ENCODE data around the gene CHD5. TPM values are rescaled to one million over a fixed set of nuclear protein-coding genes. Genes with fewer than 3 reads are reported as not detected.

The CHD5 gene
- total and polyA plus RNA-seq, 5 donors from 2014 or later: not detected

GRCh38 chr1:6207921-6208320, 27.8 kb upstream of the CHD5 start:
- no peaks in the 10 kb centered on the region for H3K36me3 ChIP-seq (ENCODE audit: control insufficient read depth, insufficient read depth, low read length)
- peaks cover 24% of the 10 kb centered on the region for H3K27me3 Mint-ChIP-seq
- no peak overlapping the region for H3K27ac Mint-ChIP-seq
- no peak overlapping the region for H3K27ac ChIP-seq (ENCODE audit: insufficient read depth, low read length, poor library complexity, severe bottlenecking)
- H3K4me1 Mint-ChIP-seq: peaks cover 0 to 20% (median 5%) of the 10 kb centered on the region in 4 donors
- no peak overlapping the region for H3K4me3 ChIP-seq (ENCODE audit: low read depth, low read length)
- H3K4me1 ChIP-seq (ENCODE audit: control insufficient read depth, insufficient read depth, low read length, poor library complexity, severe bottlenecking): peaks cover 41% of the 10 kb centered on the region
- DNase-seq (no peak), ATAC-seq (ENCODE audit: low read depth in 2 of 2) (no peak)
- H3K9me3 Mint-ChIP-seq: no peaks in the 10 kb centered on the region
- H3K36me3 Mint-ChIP-seq: no peaks in the 10 kb centered on the region
- no peaks in the 10 kb centered on the region for H3K9me3 ChIP-seq (ENCODE audit: control insufficient read depth in 2 of 2, low read length in 2 of 2)
- H3K27me3 ChIP-seq (ENCODE audit: control insufficient read depth, insufficient read depth, low read length): peaks cover 2% of the 10 kb centered on the region
- H3K4me3 Mint-ChIP-seq: peak overlapping the region in 2 of 4 donors; percentile 26 to 41

- H3K4me1 ChIP-seq (ENCODE audit: control insufficient read depth, insufficient read depth, low read length, poor library complexity, severe bottlenecking): peaks cover 41% of the 10 kb centered on the region
- no peak overlapping the region for H3K27ac Mint-ChIP-seq
- H3K27me3 ChIP-seq (ENCODE audit: control insufficient read depth, insufficient read depth, low read length): peaks cover 2% of the 10 kb centered on the region
- peaks cover 0 to 20% (median 5%) of the 10 kb centered on the region in 4 donors for H3K4me1 Mint-ChIP-seq
- H3K9me3 Mint-ChIP-seq: no peaks in the 10 kb centered on the region
- no peak for DNase-seq
- H3K4me3 ChIP-seq (ENCODE audit: low read depth, low read length): no peak overlapping the region
- no peaks in the 10 kb centered on the region for H3K36me3 Mint-ChIP-seq
- ATAC-seq (ENCODE audit: low read depth in 2 of 2): no peak
- H3K9me3 ChIP-seq (ENCODE audit: control insufficient read depth in 2 of 2, low read length in 2 of 2): no peaks in the 10 kb centered on the region
- H3K36me3 ChIP-seq (ENCODE audit: control insufficient read depth, insufficient read depth, low read length): no peaks in the 10 kb centered on the region
- H3K27me3 Mint-ChIP-seq: peaks cover 24% of the 10 kb centered on the region
- H3K27ac ChIP-seq (ENCODE audit: insufficient read depth, low read length, poor library complexity, severe bottlenecking): no peak overlapping the region
- peak overlapping the region; percentile 58 to 71 (median 70) for H3K4me3 Mint-ChIP-seq
These were observed 27.2 kb upstream of the CHD5 start for GRCh38 chr1:6207075-6207885.

GRCh38 chr1:6206520-6206855, 26.4 kb upstream of the CHD5 start:
- no peak for DNase-seq

DNA sequence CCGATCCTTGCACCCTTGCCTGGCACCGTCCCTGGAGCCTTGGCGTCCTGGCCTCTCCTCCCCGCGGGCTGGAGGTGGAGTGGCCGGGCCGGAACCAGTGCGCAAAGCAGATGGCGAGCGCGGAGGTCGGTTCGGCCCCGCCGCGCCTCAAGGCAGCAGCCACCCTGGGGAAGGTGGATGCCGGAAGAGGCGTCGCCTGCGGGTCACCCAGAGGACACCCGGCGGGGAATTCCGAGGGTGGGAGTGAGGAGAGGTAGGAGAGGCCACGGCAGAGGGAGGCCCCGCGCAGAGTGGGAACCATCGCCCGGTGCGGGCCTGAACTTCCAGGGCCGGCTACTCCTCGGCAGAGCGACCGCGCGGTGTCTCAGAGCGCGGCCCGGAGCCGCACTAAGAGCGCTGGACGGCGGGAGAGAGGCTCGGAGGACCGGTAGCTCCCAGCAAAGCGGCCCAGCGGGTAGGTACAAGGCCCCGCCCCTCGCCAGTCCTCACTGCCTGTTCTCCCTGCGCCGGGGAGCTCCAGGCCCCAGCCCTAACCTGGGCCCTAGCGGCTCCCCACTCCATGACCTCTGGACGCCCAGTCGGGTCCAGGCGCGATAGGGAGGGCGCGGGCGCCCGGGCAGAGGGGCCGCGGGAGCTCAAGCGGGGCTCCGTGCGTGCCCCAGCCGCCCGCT, 25.9 kb upstream of the CHD5 start, which contains the start of gene RNF207:
Gene RNF207 (plus strand): TSS at position 271 of the 671 bp plus-strand sequence. CDS start 417 bp downstream, outside the sequence.
- Mint-ChIP-seq H3K4me1 (peaks cover 0 to 21% (median 7%) of the 10 kb centered on the region in 4 donors), H3K27me3 (peaks cover 24% of the 10 kb centered on the region), H3K9me3 (no peaks in the 10 kb centered on the region), H3K4me3 (peak within 1 kb of the TSS; percentile 71 to 90 (median 80)), H3K36me3 (no peaks in the 10 kb centered on the region), H3K27ac (no peak within 1 kb of the TSS)
- peak; percentile 30 to 45 (median 38) for DNase-seq
- ATAC-seq (ENCODE audit: low read depth in 2 of 2): peak; percentile 40 to 54
- no peaks in the 10 kb centered on the region for H3K9me3 ChIP-seq (ENCODE audit: control insufficient read depth in 2 of 2, low read length in 2 of 2)
- no peak within 1 kb of the TSS for H3K27ac ChIP-seq (ENCODE audit: insufficient read depth, low read length, poor library complexity, severe bottlenecking)
- H3K27me3 ChIP-seq (ENCODE audit: control insufficient read depth, insufficient read depth, low read length): peaks cover 2% of the 10 kb centered on the region
- peak within 1 kb of the TSS; percentile 31 for H3K4me3 ChIP-seq (ENCODE audit: low read depth, low read length)
- no peaks in the 10 kb centered on the region for H3K36me3 ChIP-seq (ENCODE audit: control insufficient read depth, insufficient read depth, low read length)
- H3K4me1 ChIP-seq (ENCODE audit: control insufficient read depth, insufficient read depth, low read length, poor library complexity, severe bottlenecking): peaks cover 41% of the 10 kb centered on the region

More at GRCh38 chr1:6206520-6206855, 26.4 kb upstream of the CHD5 start:
- peaks cover 0 to 20% (median 7%) of the 10 kb centered on the region in 4 donors for H3K4me1 Mint-ChIP-seq
- Histone ChIP-seq H3K36me3 (ENCODE audit: control insufficient read depth, insufficient read depth, low read length) (no peaks in the 10 kb centered on the region), H3K27me3 (ENCODE audit: control insufficient read depth, insufficient read depth, low read length) (peaks cover 2% of the 10 kb centered on the region), H3K4me1 (ENCODE audit: control insufficient read depth, insufficient read depth, low read length, poor library complexity, severe bottlenecking) (peaks cover 41% of the 10 kb centered on the region), H3K27ac (ENCODE audit: insufficient read depth, low read length, poor library complexity, severe bottlenecking) (no peak overlapping the region), H3K4me3 (ENCODE audit: low read depth, low read length) (no peak overlapping the region), H3K9me3 (ENCODE audit: control insufficient read depth in 2 of 2, low read length in 2 of 2) (no peaks in the 10 kb centered on the region)
- H3K4me3 Mint-ChIP-seq: peak overlapping the region; percentile 58 to 71 (median 70)
- no peak overlapping the region for H3K27ac Mint-ChIP-seq
- H3K36me3 Mint-ChIP-seq: no peaks in the 10 kb centered on the region
- peak; percentile 2 to 7 for ATAC-seq (ENCODE audit: low read depth in 2 of 2)
- H3K9me3 Mint-ChIP-seq: no peaks in the 10 kb centered on the region
- H3K27me3 Mint-ChIP-seq: peaks cover 24% of the 10 kb centered on the region

DNA sequence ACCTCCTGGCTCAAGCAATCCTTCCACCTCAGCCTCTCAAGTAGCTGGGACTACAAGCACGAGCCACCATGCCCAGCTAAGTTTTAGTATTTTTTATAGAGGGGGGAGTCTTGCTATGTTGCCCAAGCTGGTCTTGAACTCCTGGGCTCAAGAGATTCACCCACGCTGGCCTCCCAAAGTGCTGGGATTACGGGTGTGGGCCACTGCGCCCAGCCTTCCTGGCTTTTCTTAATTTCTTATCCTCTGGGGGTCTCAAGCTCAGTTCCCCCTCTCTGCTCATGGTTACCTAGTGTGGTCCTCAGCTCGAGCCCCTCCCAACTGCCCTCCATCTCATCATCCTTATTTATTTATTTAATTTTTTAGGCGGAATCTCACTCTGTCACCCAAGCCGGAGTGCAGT, 22.1 kb upstream of the CHD5 start:
- Mint-ChIP-seq H3K4me1 (peaks cover 21 to 45% (median 33%) of the 10 kb centered on the region in 4 donors), H3K27me3 (peaks cover 20% of the 10 kb centered on the region), H3K36me3 (peaks cover 3% of the 10 kb centered on the region), H3K4me3 (no peak overlapping the region), H3K27ac (no peak overlapping the region), H3K9me3 (peaks cover 0 to 4% (median 0%) of the 10 kb centered on the region in 7 donors)
- peaks cover 53% of the 10 kb centered on the region for H3K4me1 ChIP-seq (ENCODE audit: control insufficient read depth, insufficient read depth, low read length, poor library complexity, severe bottlenecking)
- H3K36me3 ChIP-seq (ENCODE audit: control insufficient read depth, insufficient read depth, low read length): no peaks in the 10 kb centered on the region
- DNase-seq (no peak), ATAC-seq (ENCODE audit: low read depth in 2 of 2) (no peak)
- no peak overlapping the region for H3K27ac ChIP-seq (ENCODE audit: insufficient read depth, low read length, poor library complexity, severe bottlenecking)
- no peaks in the 10 kb centered on the region for H3K9me3 ChIP-seq (ENCODE audit: control insufficient read depth in 2 of 2, low read length in 2 of 2)
- no peak overlapping the region for H3K4me3 ChIP-seq (ENCODE audit: low read depth, low read length)
- no peaks in the 10 kb centered on the region for H3K27me3 ChIP-seq (ENCODE audit: control insufficient read depth, insufficient read depth, low read length)

GRCh38 chr1:6200188-6200809, 20.2 kb upstream of the CHD5 start:
- no peak for ATAC-seq (ENCODE audit: low read depth in 2 of 2)
- H3K4me1 Mint-ChIP-seq: peaks cover 21 to 52% (median 41%) of the 10 kb centered on the region in 4 donors
- H3K27me3 ChIP-seq (ENCODE audit: control insufficient read depth, insufficient read depth, low read length): no peaks in the 10 kb centered on the region
- H3K27ac ChIP-seq (ENCODE audit: insufficient read depth, low read length, poor library complexity, severe bottlenecking): peak overlapping the region; percentile 74
- H3K9me3 Mint-ChIP-seq: peaks cover 0 to 4% (median 0%) of the 10 kb centered on the region in 7 donors
- H3K9me3 ChIP-seq (ENCODE audit: control insufficient read depth in 2 of 2, low read length in 2 of 2): no peaks in the 10 kb centered on the region
- H3K4me3 ChIP-seq (ENCODE audit: low read depth, low read length): peak overlapping the region; percentile 86
- no peak for DNase-seq
- H3K27me3 Mint-ChIP-seq: peaks cover 12% of the 10 kb centered on the region
- H3K36me3 Mint-ChIP-seq: peaks cover 13% of the 10 kb centered on the region
- H3K27ac Mint-ChIP-seq: peak overlapping the region; percentile 57 to 96 (median 96)
- peaks cover 34% of the 10 kb centered on the region for H3K4me1 ChIP-seq (ENCODE audit: control insufficient read depth, insufficient read depth, low read length, poor library complexity, severe bottlenecking)
- H3K4me3 Mint-ChIP-seq: peak overlapping the region; percentile 91 to 99 (median 93)
- peaks cover 15% of the 10 kb centered on the region for H3K36me3 ChIP-seq (ENCODE audit: control insufficient read depth, insufficient read depth, low read length)

GRCh38 chr1:6199298-6200187, 19.4 kb upstream of the CHD5 start, which contains the start of gene RPL22:
RPL22 (minus strand) TSS chr1:6199595; CDS start chr1:6199573, 22 bp downstream.
- H3K9me3 ChIP-seq (ENCODE audit: control insufficient read depth in 2 of 2, low read length in 2 of 2): no peaks in the 10 kb centered on the region

More at GRCh38 chr1:6199298-6200187, 19.4 kb upstream of the CHD5 start, which contains the start of gene RPL22:
- Histone ChIP-seq H3K27ac (ENCODE audit: insufficient read depth, low read length, poor library complexity, severe bottlenecking) (peak within 1 kb of the TSS; percentile 74), H3K4me3 (ENCODE audit: low read depth, low read length) (peak within 1 kb of the TSS; percentile 93), H3K27me3 (ENCODE audit: control insufficient read depth, insufficient read depth, low read length) (no peaks in the 10 kb centered on the region), H3K4me1 (ENCODE audit: control insufficient read depth, insufficient read depth, low read length, poor library complexity, severe bottlenecking) (peaks cover 28% of the 10 kb centered on the region), H3K36me3 (ENCODE audit: control insufficient read depth, insufficient read depth, low read length) (peaks cover 16% of the 10 kb centered on the region)
- ATAC-seq (ENCODE audit: low read depth in 2 of 2): peak; percentile 97 to 98
- H3K4me1 Mint-ChIP-seq: peaks cover 21 to 49% (median 38%) of the 10 kb centered on the region in 4 donors
- peaks cover 9% of the 10 kb centered on the region for H3K27me3 Mint-ChIP-seq
- peaks cover 13% of the 10 kb centered on the region for H3K36me3 Mint-ChIP-seq
- H3K4me3 Mint-ChIP-seq: peak within 1 kb of the TSS; percentile 91 to 99 (median 93)
- peak; percentile 92 to 99 (median 95) for DNase-seq
- peak within 1 kb of the TSS; percentile 96 to 99 (median 96) for H3K27ac Mint-ChIP-seq
- H3K9me3 Mint-ChIP-seq: peaks cover 0 to 4% (median 0%) of the 10 kb centered on the region in 7 donors

Data from CD4-positive, CD25-positive, alpha-beta regulatory T cell (primary cell).